HAP-1 (cell line): Measurements from ENCODE around the gene CACNG8.
"Not testable (repeated sequence)": the region's sequence is repeated elsewhere in the genome, so short reads cannot be mapped to it uniquely, and the experiment has no call there.

Experiments used
- DNase-seq, 2 experiments: peaks; one replicate each; pipeline ENCODE4 v3.0.0-alpha.2; 2016 to 2020; ENCODE audit warnings: low spot score in 2 of 2
- H3K27me3 ChIP-seq: fragments of 250-450 bp; sonication (Bioruptor Pico); 2 replicates; pipeline ENCODE4 v1.5.1; 2020; ENCODE audit warnings: low read depth, mild to moderate bottlenecking, moderate library complexity
- H3K36me3 ChIP-seq: fragments of 250-450 bp; sonication (Bioruptor Pico); replicated peaks from 2 replicates; pipeline ENCODE4 v1.5.1; 2020; ENCODE audit warnings: mild to moderate bottlenecking
- H3K4me1 ChIP-seq: fragments of 250-450 bp; sonication (Bioruptor Pico); 2 replicates; pipeline ENCODE4 v1.5.1; 2020; ENCODE audit warnings: mild to moderate bottlenecking
- H3K4me3 ChIP-seq: fragments of 250-450 bp; sonication (Bioruptor Pico); 2 replicates; pipeline ENCODE4 v1.5.1; 2020; ENCODE audit warnings: mild to moderate bottlenecking, moderate library complexity
- H3K9me3 ChIP-seq: fragments of 250-450 bp; sonication (Bioruptor Pico); 2 replicates; pipeline ENCODE4 v1.5.1; 2020; ENCODE audit warnings: mild to moderate bottlenecking, moderate library complexity
- in situ Hi-C: fragments of 300-500 bp; cut with MboI; formaldehyde crosslinking; loops from 3 replicates; pipeline ENCODE4 v1.14.3; 2020; ENCODE audit warnings: low sequenced_read_pairs, inconsistent platforms, mixed read lengths

The CACNG8 gene

GRCh38 chr19:53962887-53963431, at the start of gene CACNG8:
Gene CACNG8 (plus strand): TSS chr19:53962937.
- no peak for DNase-seq
- in situ Hi-C loops = no loop called here
- Histone ChIP-seq H3K4me1 (no peaks in the 10 kb centered on the region), H3K27me3 (peaks cover 55% of the 10 kb centered on the region), H3K36me3 (no peaks in the 10 kb centered on the region), H3K9me3 (no peaks in the 10 kb centered on the region), H3K4me3 (no peak within 1 kb of the TSS)

GRCh38 chr19:53915000-53915399, 47.7 kb upstream of the CACNG8 start:
- Histone ChIP-seq H3K4me1 (no peaks in the 10 kb centered on the region), H3K27me3 (peaks cover 4% of the 10 kb centered on the region; the same call in 1 of the 2 replicates), H3K9me3 (no peaks in the 10 kb centered on the region), H3K36me3 (peaks cover 2% of the 10 kb centered on the region; the same call in 1 of the 2 replicates), H3K4me3 (no peak overlapping the region)
- peak in 1 of 2 experiments; percentile 45 for DNase-seq
- in situ Hi-C loops = no loop called here

- no peaks in the 10 kb centered on the region; the same call in 1 of the 2 replicates for H3K27me3 ChIP-seq
- peaks cover 2% of the 10 kb centered on the region; the same call in 1 of the 2 replicates for H3K36me3 ChIP-seq
- no peak for DNase-seq
- H3K4me1 ChIP-seq = no peaks in the 10 kb centered on the region
- no peaks in the 10 kb centered on the region for H3K9me3 ChIP-seq
- no peak overlapping the region for H3K4me3 ChIP-seq
- in situ Hi-C loops = no loop called here
These were observed 46.7 kb upstream of the CACNG8 start for GRCh38 chr19:53916004-53916403.

GRCh38 chr19:53917356-53917755, 45.4 kb upstream of the CACNG8 start:
- no peak for DNase-seq
- in situ Hi-C loops = no loop called here
- H3K36me3 ChIP-seq = peaks cover 2% of the 10 kb centered on the region; the same call in 1 of the 2 replicates
- H3K9me3 ChIP-seq = no peaks in the 10 kb centered on the region
- H3K27me3 ChIP-seq = no peaks in the 10 kb centered on the region
- no peak overlapping the region for H3K4me3 ChIP-seq
- H3K4me1 ChIP-seq = no peaks in the 10 kb centered on the region

GRCh38 chr19:53927739-53928138, 35.0 kb upstream of the CACNG8 start:
- H3K4me3 ChIP-seq = no peak overlapping the region
- no peaks in the 10 kb centered on the region for H3K4me1 ChIP-seq
- no peaks in the 10 kb centered on the region for H3K9me3 ChIP-seq
- in situ Hi-C loops = no loop called here
- no peaks in the 10 kb centered on the region for H3K27me3 ChIP-seq
- peak in 1 of 2 experiments; percentile 74 for DNase-seq
- H3K36me3 ChIP-seq = no peaks in the 10 kb centered on the region

GRCh38 chr19:53936029-53936428, 26.7 kb upstream of the CACNG8 start:
- H3K4me1 ChIP-seq = no peaks in the 10 kb centered on the region
- H3K27me3 ChIP-seq = no peaks in the 10 kb centered on the region
- DNase-seq = no peak
- no peaks in the 10 kb centered on the region for H3K36me3 ChIP-seq
- no peak overlapping the region for H3K4me3 ChIP-seq
- H3K9me3 ChIP-seq = no peaks in the 10 kb centered on the region
- in situ Hi-C loops = no loop called here

- Histone ChIP-seq H3K36me3 (no peaks in the 10 kb centered on the region), H3K27me3 (peaks cover 5% of the 10 kb centered on the region; the same call in 1 of the 2 replicates), H3K9me3 (no peaks in the 10 kb centered on the region), H3K4me1 (no peaks in the 10 kb centered on the region), H3K4me3 (no peak overlapping the region)
- in situ Hi-C loops = no loop called here
- peak in 1 of 2 experiments; percentile 74 for DNase-seq
These were observed 20.5 kb upstream of the CACNG8 start for GRCh38 chr19:53942001-53942786.

GRCh38 chr19:53944416-53944815, 18.3 kb upstream of the CACNG8 start:
- no peaks in the 10 kb centered on the region for H3K4me1 ChIP-seq
- no peak for DNase-seq
- H3K36me3 ChIP-seq = no peaks in the 10 kb centered on the region
- no peak overlapping the region for H3K4me3 ChIP-seq
- peaks cover 5% of the 10 kb centered on the region; the same call in 1 of the 2 replicates for H3K27me3 ChIP-seq
- H3K9me3 ChIP-seq = no peaks in the 10 kb centered on the region
- in situ Hi-C loops = no loop called here

- peaks cover 5% of the 10 kb centered on the region; the same call in 1 of the 2 replicates for H3K27me3 ChIP-seq
- in situ Hi-C loops = no loop called here
- no peaks in the 10 kb centered on the region for H3K4me1 ChIP-seq
- no peaks in the 10 kb centered on the region for H3K9me3 ChIP-seq
- DNase-seq = no peak
- no peaks in the 10 kb centered on the region for H3K36me3 ChIP-seq
- H3K4me3 ChIP-seq = no peak overlapping the region
These were observed 17.8 kb upstream of the CACNG8 start for GRCh38 chr19:53944933-53945332.

- DNase-seq = no peak
- Histone ChIP-seq H3K4me1 (no peaks in the 10 kb centered on the region), H3K4me3 (no peak overlapping the region), H3K27me3 (peaks cover 5% of the 10 kb centered on the region; the same call in 1 of the 2 replicates), H3K9me3 (no peaks in the 10 kb centered on the region), H3K36me3 (no peaks in the 10 kb centered on the region)
- in situ Hi-C loops = no loop called here
These were observed 17.3 kb upstream of the CACNG8 start for GRCh38 chr19:53945441-53945840.

GRCh38 chr19:53945998-53946397, 16.7 kb upstream of the CACNG8 start:
- H3K27me3 ChIP-seq = peaks cover 7% of the 10 kb centered on the region; the same call in 1 of the 2 replicates
- no peaks in the 10 kb centered on the region for H3K36me3 ChIP-seq
- H3K9me3 ChIP-seq = no peaks in the 10 kb centered on the region
- H3K4me3 ChIP-seq = no peak overlapping the region
- in situ Hi-C loops = no loop called here
- no peak for DNase-seq
- H3K4me1 ChIP-seq = no peaks in the 10 kb centered on the region

GRCh38 chr19:53947624-53948023, 15.1 kb upstream of the CACNG8 start:
- Histone ChIP-seq H3K4me3 (no peak overlapping the region), H3K27me3 (peaks cover 14% of the 10 kb centered on the region), H3K4me1 (no peaks in the 10 kb centered on the region), H3K9me3 (no peaks in the 10 kb centered on the region), H3K36me3 (no peaks in the 10 kb centered on the region)
- in situ Hi-C loops = no loop called here
- peak in 1 of 2 experiments; percentile 24 for DNase-seq

- H3K36me3 ChIP-seq, H3K4me3 ChIP-seq, H3K9me3 ChIP-seq, in situ Hi-C loops, DNase-seq, H3K4me1 ChIP-seq: not testable (repeated sequence)
- peaks cover 14% of the 10 kb centered on the region for H3K27me3 ChIP-seq
These were observed 14.1 kb upstream of the CACNG8 start for GRCh38 chr19:53948611-53949010.

GRCh38 chr19:53951436-53951835, 11.3 kb upstream of the CACNG8 start:
- no peaks in the 10 kb centered on the region for H3K4me1 ChIP-seq
- in situ Hi-C loops = no loop called here
- no peaks in the 10 kb centered on the region for H3K9me3 ChIP-seq
- H3K36me3 ChIP-seq = no peaks in the 10 kb centered on the region
- no peak for DNase-seq
- H3K27me3 ChIP-seq = peaks cover 24% of the 10 kb centered on the region
- no peak overlapping the region for H3K4me3 ChIP-seq
